KOPT-K1 (cell line): Measurements from ENCODE around the gene ACP3.

Experiments
- H3K27ac ChIP-seq: fragments of 200-600 bp; sonication (generic); 2 replicates; pipeline ENCODE4 v1.5.1; 2016; ENCODE audit warnings: antibody characterized with exemption, mild to moderate bottlenecking, low read depth, low read length; ENCODE audit not compliant: poor library complexity, severe bottlenecking
- H3K36me3 ChIP-seq: fragments of 200-600 bp; sonication (generic); 2 replicates; pipeline ENCODE4 v1.5.1; 2017; ENCODE audit warnings: antibody characterized with exemption, mild to moderate bottlenecking, low read length, moderate library complexity; ENCODE audit not compliant: insufficient read depth
- H3K9me3 ChIP-seq: fragments of 200-600 bp; sonication (generic); 2 replicates; pipeline ENCODE4 v1.5.1; 2017; ENCODE audit warnings: antibody characterized with exemption, low read length, mild to moderate bottlenecking; ENCODE audit not compliant: insufficient read depth, poor library complexity, severe bottlenecking

Gene ACP3

GRCh38 chr3:132401255-132401654 is 84.0 kb downstream of the ACP3 start:
- H3K9me3 ChIP-seq, result no peaks in the 10 kb centered on the region
- no peak overlapping the region for H3K27ac ChIP-seq
- H3K36me3 ChIP-seq, result no peaks in the 10 kb centered on the region

- no peaks in the 10 kb centered on the region for H3K36me3 ChIP-seq
- no peaks in the 10 kb centered on the region for H3K9me3 ChIP-seq
- H3K27ac ChIP-seq, result no peak overlapping the region
Measured at GRCh38 chr3:132404276-132404675, 87.1 kb downstream of the ACP3 start.

GRCh38 chr3:132405188-132405587 is 88.0 kb downstream of the ACP3 start:
- Histone ChIP-seq H3K27ac (no peak overlapping the region), H3K36me3 (no peaks in the 10 kb centered on the region), H3K9me3 (no peaks in the 10 kb centered on the region)

GRCh38 chr3:132405609-132406299 is 88.5 kb downstream of the ACP3 start:
- Histone ChIP-seq H3K27ac (no peak overlapping the region), H3K9me3 (no peaks in the 10 kb centered on the region), H3K36me3 (no peaks in the 10 kb centered on the region)

GRCh38 chr3:132406587-132406986 is 89.4 kb downstream of the ACP3 start:
- no peaks in the 10 kb centered on the region for H3K9me3 ChIP-seq
- H3K27ac ChIP-seq, result no peak overlapping the region
- H3K36me3 ChIP-seq, result no peaks in the 10 kb centered on the region

- no peaks in the 10 kb centered on the region for H3K9me3 ChIP-seq
- no peak overlapping the region for H3K27ac ChIP-seq
- H3K36me3 ChIP-seq, result no peaks in the 10 kb centered on the region
Measured at GRCh38 chr3:132407025-132407424, 89.8 kb downstream of the ACP3 start.
